ENCODE results near the gene NXNL1.
A peak's percentile ranks its signal among the peaks of the same experiment; 100 is the strongest.
"Not testable (repeated sequence)": the region's sequence is repeated elsewhere in the genome, so short reads cannot be mapped to it uniquely, and the experiment has no call there.

NXNL1 gene, protein sequence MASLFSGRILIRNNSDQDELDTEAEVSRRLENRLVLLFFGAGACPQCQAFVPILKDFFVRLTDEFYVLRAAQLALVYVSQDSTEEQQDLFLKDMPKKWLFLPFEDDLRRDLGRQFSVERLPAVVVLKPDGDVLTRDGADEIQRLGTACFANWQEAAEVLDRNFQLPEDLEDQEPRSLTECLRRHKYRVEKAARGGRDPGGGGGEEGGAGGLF

DNA sequence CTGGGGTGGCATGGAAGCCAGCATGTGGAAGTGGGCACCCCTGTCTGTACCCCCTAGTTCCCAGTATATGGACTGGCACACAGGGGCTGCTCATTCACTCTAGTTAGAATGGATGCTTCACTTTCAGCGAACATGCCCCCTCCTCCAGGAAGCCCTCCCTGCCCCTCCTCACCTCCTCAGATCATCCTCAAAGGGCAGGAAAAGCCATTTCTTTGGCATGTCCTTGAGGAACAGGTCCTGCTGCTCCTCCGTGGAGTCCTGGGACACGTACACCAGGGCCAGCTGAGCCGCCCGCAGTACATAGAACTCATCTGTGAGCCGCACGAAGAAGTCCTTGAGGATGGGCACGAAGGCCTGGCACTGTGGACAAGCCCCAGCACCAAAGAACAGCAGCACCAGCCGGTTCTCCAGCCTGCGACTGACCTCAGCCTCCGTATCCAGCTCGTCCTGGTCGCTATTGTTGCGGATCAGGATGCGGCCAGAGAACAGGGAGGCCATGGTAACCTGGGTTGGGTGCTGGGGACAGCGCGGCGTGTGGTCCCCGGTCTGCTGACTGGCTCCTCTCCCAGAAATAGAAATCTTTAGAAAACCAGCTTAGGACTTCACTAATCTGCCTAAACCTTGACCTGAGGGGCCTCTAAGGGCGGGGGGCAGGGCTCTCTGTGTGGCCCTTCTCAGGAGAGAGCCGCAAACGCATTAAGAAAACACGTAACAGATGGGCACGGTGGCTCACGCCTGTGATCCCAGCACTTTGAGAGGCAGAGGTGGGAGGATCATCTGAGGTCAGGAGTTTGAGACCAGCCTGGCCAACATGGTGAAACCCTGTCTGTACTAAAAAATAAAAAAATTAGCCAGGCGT, at the start of gene NXNL1:
TSS of gene NXNL1 (minus strand) at position 555 of the 859 bp plus-strand sequence. CDS start at position 498, 57 bp downstream.
- no peak for DNase-seq (ENCODE audit: low read depth)

DNA sequence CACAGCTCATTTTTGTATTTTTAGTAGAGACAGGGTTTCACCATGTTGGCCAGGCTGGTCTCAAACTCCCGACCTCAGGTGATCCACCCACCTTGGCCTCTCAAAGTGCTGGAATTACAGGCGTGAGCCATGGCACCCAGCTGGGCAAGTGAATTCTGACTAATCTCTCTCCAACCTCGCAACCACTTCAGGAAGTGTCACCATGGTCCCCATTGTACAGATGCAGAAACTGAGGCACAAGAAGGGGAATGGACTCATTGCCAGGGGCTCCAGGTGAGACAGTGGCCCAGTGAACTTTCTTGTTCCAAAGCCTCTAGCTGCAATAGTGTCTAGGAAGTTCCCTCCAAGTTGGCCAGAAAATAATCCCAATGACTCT, 47.8 kb upstream of the NXNL1 start:
- DNase-seq (ENCODE audit: low read depth): not testable (repeated sequence)

DNA sequence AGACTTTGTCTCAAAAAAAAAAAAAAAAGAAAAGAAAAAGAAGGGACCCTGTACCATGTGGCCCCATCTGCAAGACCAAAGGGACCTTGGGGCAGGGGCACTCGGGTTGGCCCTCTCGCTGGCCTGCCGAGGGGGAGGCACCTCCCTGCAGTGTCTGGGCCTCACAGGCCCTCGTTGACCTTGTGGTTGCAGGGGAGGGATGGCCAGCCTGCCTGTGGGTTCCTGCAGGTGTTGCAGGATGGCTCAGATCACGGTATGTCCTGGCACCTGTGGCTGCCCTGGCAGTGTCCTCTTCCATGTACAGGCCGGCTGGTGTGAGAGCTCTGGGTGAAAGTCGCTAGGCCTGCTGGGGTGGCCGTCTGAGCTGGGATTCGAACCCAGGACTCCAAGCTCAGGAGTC, 46.0 kb upstream of the NXNL1 start:
- DNase-seq (ENCODE audit: low read depth): no peak

DNA sequence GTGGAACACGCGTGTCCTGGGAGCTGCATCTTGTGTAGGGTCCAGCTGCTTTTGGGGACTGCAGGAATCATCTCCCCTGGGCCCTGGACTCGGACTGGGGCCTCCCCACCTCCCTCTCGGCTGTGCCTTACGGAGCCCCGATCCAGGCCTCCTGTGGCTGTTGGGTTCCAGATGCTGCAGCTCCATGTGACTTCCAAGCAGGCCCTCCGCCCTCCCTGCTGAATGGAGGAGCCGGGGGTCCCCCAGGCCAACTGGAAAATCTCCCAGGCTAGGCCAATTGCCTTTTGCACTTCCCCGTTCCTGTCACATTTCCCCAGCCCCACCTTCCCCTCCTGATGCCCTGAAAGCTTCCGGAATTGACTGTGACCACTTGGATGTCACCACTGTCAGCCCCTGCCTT, 44.5 kb upstream of the NXNL1 start:
- DNase-seq (ENCODE audit: low read depth): no peak

DNA sequence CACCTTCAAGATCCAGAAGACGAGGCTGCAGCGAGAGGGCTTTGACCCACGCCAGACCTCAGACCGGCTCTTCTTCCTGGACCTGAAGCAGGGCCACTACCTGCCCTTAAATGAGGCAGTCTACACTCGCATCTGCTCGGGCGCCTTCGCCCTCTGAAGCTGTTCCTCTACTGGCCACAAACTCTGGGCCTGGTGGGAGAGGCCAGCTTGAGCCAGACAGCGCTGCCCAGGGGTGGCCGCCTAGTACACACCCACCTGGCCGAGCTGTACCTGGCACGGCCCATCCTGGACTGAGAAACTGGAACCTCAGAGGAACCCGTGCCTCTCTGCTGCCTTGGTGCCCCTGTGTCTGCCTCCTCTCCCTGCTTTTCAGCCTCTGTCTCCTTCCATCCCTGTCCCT, 43.7 kb upstream of the NXNL1 start:
- no peak for DNase-seq (ENCODE audit: low read depth)

DNA sequence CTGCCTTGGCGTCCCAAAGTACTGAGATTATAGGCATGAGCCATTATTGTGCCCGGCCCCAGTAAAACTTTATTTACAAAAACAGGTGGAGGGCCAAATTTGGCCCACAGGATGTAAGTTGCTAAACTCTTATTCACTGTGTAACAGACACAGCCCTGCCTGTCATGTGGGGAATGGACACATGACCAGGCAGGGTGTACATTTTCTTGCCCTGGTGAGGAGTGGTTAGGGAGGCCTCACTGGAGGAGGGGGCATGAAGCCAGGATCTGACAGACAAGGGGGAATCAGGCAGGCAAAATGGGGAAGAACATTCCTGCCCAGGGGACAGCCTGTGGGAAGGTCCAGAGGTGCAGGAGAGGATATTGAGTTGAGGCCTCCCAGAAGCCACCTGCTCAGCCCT, 43.3 kb upstream of the NXNL1 start:
- DNase-seq (ENCODE audit: low read depth): no peak

DNA sequence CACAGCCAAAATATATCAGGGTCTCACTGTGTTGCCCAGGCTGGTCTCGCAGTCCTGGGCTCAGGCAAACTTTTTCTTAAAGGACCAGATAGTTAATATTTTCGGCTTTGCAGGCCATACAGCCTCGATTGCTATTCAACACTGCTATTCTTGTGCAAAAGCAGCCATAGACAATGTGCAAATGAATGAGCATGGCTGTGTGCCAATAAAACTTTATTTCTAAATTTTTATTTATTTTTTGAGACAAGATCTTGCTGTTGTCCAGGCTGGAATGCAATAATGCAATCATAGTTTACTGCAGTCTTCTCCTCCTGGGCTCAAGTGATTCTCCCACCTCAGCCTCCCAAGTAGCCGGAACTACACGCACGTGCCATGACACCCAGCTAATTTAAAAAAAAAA, 42.5 kb upstream of the NXNL1 start:
- DNase-seq (ENCODE audit: low read depth): no peak

DNA sequence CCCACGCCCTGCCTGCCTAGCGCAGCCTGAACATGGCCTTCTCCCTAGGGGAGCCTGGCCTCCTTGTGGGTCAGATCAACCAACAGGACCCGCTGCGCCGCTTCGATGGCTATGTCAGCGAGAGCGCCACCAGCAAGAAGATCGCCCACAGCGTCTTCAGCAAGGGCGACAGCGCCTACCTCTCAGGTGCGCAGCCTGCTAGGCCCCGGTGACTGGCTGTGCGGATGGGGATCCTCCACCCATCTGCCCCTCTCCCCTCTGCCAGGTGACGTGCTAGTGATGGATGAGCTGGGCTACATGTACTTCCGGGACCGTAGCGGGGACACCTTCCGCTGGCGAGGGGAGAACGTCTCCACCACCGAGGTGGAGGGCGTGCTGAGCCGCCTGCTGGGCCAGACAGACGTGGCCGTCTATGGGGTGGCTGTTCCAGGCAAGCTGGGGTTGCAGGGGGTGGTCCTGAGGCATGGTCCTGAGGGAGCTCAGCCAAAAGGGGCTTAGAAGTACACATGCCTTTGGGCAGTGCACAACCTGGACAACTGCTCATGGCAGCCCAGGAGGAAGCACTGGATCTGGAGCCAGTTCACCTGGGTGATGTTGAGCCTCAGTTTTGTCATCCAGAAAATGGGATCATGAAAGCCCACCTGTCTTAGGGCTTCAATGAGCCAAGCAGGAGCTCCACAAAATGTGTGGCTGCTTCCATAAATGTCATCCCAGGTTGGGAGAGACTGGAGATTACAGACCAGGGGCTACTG, 39.9 kb upstream of the NXNL1 start:
- DNase-seq (ENCODE audit: low read depth): no peak

DNA sequence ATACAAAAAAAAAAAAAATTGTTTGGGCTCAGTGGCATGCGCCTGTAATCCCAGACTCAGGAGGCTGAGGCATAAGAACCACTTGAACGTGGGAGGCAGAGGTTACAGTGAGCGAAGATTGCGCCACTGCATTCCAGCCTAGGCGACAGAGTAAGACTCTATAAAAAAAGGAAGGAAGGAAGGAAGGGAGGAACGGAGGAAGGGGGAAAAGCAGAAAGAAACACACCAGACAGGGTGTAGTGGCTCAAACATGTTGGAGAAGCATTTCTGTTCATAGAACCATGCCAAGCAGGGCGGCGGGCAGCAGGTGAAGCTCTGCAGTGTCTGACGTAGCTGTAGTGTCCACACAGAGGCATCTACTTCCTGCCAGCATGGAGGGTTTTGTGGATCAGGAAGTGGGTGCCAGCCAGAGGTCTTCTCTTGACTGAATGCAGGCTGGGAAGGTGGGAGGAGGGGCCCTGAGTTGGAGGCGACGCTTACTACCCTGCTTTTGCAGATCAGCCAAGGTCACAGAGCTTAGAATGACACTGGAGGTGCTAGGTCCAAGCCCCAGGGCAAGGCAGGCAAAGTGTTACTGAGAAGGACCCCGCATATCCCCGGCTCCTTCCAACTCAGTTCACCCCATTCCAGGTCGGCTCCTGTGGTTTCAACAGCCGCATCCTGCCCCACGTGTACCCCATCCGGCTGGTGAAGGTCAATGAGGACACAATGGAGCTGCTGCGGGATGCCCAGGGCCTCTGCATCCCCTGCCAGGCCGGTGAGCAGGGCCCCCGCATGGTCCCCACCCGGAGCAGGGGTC, 39.1 kb upstream of the NXNL1 start:
- DNase-seq (ENCODE audit: low read depth): peak; percentile 78

DNA sequence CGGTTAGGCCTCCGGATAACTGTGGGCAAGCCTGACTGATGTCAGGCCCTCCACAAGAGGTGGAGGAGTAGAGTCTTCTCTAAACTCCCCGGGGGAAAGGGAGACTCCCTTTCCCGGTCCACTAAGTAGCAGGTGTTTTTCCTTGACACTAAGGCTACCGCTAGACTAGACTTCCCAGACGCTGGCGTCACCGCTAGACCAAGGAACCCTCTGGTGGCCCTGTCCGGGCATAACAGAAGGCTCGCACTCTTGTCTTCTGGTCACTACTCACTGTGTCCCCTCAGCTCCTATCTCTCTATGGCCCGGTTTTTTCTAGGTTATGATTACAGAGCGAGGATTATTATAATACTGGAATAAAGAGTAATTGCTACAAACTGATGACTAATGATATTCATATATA, 38.3 kb upstream of the NXNL1 start:
- not testable (repeated sequence) for DNase-seq (ENCODE audit: low read depth)

DNA sequence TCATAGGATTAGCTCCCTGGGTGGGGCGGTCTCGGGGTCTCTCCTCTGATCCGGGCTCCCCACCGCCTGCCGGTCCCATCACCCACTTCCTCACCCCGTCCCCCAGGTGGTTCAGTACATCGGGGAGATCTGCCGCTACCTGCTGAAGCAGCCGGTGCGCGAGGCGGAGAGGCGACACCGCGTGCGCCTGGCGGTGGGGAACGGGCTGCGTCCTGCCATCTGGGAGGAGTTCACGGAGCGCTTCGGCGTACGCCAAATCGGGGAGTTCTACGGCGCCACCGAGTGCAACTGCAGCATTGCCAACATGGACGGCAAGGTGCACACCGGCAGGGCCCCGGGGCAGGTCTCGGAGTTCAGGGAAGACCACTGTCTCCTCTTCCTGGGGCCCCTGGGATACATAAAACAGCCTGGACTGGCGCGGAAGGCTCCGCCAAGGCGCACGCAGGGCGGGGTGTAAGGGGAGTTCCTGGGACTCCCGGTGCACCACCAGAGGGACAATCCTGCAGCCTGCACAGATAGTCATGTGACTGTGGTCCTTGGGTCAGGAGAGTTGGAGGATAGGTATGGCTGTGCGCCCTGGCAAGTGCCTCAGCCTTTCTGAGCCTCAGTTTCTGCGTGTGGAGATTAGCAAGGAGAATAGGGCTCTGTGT, 36.5 kb upstream of the NXNL1 start:
- no peak for DNase-seq (ENCODE audit: low read depth)

DNA sequence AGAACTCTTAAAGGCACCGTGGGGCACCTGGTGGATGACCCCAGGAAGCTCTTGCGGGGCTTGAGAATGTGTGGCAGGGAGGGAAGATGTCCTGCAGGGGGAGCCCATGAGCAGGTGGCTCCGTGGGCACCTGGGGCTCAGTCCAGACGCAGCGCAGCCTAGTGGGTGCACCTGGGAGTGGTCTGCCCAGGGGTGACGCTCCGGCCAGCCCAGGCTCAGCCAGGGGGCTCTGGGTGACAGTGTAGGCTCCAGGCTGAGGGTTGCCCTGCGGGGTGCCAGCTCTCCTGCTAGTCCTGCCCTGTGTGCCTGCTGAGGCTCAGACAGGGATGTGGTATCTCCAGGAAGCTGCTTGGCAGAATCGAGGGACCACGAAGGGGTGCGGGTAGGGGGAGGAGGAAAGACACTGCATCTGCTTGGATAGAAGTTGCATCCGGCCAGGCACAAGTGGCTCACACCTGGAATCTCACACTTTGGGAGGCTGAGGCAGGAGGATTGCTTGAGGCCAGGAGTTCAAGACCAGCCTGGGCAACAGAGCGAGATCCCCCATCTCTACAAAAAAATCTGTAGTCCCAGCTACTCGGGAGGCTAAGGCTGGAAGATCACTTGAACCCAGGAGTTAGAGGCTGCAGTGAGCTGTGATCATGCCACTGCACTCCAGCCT, 35.7 kb upstream of the NXNL1 start:
- peak; percentile 43 for DNase-seq (ENCODE audit: low read depth)

DNA sequence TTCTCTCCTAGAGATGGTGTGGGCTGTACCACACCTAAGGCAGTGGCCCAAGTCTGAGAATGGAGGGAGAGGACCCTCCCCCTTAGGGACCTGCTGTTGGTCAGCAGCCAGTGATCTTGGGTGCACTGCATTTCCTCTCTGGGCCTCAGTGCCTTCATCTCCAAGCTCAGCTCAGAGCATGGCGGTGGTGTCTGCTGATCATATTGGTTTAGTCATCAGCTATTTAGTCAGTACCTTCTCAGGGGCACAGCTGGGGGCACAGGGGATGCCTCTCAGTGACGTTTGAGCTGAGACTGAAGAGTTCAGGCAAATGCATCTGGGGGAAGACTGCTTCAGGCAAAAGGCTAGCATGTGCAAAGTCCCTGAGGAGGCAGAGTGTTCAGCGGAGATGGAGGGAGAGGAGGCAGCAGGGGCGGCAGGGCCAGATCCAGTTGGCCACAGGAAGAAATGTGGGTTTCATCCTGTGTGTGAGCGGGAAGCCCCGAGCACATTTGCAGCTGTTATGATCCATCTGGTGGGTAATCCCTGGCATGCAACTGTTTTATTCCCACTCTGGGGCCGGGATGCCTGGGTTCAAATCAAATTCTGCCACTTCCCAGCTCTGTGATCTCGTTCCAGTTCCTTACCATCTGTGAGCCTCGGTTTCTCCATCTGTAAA, 35.0 kb upstream of the NXNL1 start:
- DNase-seq (ENCODE audit: low read depth): no peak

DNA sequence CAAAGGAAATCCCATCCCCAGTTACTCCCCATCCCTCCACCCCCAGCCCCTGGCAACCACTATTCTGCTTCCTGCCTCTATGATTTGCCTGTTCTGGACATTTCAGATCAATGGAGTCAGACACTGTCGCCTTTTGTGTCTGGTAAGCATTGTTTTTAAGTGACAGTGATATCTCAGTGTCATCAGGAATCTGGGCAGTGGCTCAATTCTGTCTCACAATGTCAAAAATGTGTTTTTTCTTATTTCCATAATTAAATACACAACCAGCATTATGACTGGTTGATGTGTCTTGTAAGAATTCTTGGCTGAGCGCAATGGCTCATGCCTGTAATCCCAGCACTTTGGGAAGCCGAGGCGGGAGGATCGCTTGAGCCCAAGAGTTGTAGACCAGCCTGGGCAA, 30.6 kb upstream of the NXNL1 start:
- DNase-seq (ENCODE audit: low read depth): peak; percentile 35

DNA sequence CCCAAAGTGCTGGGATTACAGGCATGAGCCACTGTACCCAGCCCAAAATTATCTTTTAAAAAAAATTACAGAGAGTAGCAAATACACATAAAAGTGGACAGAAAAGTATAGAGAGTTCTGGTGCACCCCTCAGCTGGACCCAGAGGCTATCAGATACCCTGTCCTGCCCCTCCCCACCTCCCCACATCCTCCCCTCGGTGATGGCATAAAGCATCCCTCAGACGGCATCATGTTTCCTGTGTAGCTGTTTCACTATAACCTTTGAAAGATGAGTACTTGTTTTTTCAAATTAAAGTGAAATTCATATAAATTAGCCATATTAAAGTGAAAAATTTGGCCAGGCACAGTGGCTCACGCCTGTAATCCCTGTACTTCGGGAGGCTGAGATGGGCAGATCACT, 29.7 kb upstream of the NXNL1 start:
- no peak for DNase-seq (ENCODE audit: low read depth)

DNA sequence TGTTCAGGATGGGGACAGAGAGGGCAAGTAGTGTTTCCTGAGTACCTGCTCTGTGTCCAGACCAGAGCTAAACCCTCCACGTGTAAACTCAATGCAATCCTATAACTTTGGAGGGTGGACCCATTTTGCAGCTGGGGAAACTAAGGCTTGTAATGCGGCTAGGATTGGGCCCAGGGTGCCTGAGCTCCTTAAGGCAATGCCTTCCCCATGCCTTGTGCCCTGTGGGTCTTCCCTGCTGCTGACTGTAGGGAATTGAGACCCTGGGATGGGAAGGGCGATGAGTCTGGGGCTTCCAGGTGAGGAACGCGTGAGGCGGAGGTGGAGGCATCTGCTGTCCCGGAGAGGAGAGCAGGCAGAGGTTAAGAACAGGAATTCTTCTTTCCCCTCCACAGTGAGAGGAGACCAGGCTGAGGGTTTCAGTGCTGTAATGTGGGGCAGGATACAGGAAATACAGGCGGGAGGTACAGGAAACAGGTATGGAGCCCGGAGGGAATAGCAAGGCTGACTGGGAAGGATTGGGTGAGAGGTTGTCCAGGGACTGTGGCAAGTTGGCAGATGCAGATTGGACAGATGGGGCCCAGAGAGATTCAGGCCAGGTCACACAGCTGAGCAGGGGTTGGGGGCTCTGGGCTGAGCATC, 28.8 kb upstream of the NXNL1 start:
- DNase-seq (ENCODE audit: low read depth): no peak

DNA sequence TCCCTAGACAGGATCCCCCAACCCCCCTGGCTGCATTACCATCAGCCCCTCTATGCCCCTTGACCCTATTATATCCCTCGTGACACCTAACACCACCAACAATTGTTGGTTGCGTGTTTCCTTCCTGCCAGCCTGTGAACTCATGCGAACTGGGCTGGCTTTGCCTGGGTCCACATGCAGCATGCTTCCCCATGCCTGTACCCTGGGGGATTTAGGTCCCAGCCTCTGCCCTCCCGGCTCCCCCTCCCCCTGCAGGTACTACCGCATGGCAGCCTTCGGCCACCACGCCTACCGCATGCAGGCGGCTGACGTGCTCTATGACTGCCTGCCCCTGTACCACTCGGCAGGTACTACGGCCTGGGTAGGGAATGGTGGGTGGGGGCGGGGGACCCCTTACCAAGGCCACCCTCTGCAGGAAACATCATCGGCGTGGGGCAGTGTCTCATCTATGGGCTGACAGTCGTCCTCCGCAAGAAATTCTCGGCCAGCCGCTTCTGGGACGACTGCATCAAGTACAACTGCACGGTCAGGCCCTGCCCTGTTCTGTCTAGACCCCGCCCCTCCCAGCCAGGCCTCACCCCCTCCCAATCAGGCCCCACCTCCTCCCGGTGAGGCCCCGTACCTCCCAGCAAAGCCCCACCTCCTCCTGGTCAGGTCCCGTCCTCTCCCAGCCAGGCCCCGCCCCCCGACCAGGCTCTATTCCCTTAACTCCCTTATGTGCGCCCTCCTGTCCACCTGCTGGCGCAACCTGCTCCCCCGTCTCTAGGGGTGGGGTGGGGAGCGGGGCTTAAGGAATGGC, 28.1 kb upstream of the NXNL1 start:
- DNase-seq (ENCODE audit: low read depth): no peak

DNA sequence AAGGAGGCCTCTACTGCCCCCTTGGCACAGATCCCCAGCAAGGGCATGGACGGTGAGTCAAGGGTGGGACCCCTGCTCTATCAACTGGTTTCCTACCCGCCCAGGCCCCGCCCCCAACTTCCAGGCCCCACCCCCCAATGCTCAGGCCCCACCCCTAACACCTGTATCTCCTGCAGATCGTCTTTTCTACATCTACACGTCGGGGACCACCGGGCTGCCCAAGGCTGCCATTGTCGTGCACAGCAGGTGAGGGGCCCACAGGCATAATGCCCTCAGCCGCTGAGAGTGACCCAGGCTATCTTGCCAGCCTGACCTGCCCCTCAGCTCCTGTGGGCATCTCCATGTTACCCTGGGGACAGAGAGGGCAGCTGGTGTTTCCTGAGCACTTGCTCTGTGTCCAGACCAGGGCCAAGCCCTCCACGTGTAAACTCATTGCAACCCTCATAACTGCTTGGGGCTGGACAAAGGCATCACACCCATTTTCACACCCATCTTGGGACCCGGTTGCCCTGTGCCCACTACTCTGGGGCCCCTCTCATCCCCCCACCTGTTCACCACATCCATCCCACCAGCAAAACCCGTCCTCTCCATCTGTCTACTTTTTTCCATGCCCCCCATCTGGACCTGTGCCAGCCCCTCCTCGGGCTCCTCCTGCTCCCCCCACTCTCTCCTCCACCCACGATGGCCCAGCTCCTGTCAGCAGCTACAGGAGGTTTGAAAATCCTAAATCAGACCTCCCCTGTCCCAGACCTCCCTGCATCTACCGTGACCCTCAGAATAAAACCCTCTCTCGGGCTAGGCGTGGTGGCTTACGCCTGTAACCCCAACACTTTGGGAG, 26.8 kb upstream of the NXNL1 start:
- DNase-seq (ENCODE audit: low read depth): no peak
